OCI-LY7 (cell line): ENCODE results near the gene COMMD1. TPM values are rescaled to one million over a fixed set of nuclear protein-coding genes. Genes with fewer than 3 reads are reported as not detected.

Source experiments
- BruUV-seq: library from RNA; stranded (reverse); fragments of 400-500 nt; replicated peaks from 2 replicates; lab custom pipeline; 2021; lab: Mats Ljungman, UMichigan
- CTCF ChIA-PET: fragments of 300-600 bp; sonication (Branson Sonifier 250); formaldehyde crosslinking; loops from one replicate; lab custom pipeline; 2022; ENCODE audit warnings: antibody characterized with exemption; ENCODE audit not compliant: unreplicated experiment; lab: Charles Lee
- POLR2A ChIA-PET: fragments of 300-600 bp; sonication (Branson Sonifier 250); formaldehyde crosslinking; loops from one replicate; lab custom pipeline; 2022; ENCODE audit warnings: antibody characterized with exemption; lab: Charles Lee
- DNase-seq: peaks from one replicate; pipeline ENCODE4 v3.0.0-alpha.2; 2015; ENCODE audit warnings: low spot score
- H2AFZ ChIP-seq: fragments of 200-600 bp; sonication (generic), shearing (Covaris generic); 2 replicates; pipeline ENCODE4 v1.6.1; 2014; ENCODE audit warnings: mild to moderate bottlenecking, antibody characterized with exemption, low read length, moderate library complexity
- H3K27ac ChIP-seq: fragments of 200-600 bp; sonication (generic); 2 replicates; pipeline ENCODE4 v1.5.1; 2014; ENCODE audit warnings: mixed run types, low read depth, mild to moderate bottlenecking, moderate library complexity, low read length, inconsistent platforms; ENCODE audit not compliant: poor library complexity, severe bottlenecking
- H3K36me3 ChIP-seq: fragments of 200-600 bp; sonication (generic); 2 replicates; pipeline ENCODE4 v1.6.1; 2014; ENCODE audit warnings: mild to moderate bottlenecking, antibody characterized with exemption, low read length, moderate library complexity, mixed read lengths; ENCODE audit not compliant: insufficient read depth
- H3K4me1 ChIP-seq: fragments of 200-600 bp; sonication (generic); 2 replicates; pipeline ENCODE4 v1.5.1; 2014; ENCODE audit warnings: mild to moderate bottlenecking, low read length; ENCODE audit not compliant: insufficient read depth, poor library complexity, severe bottlenecking
- H3K4me2 ChIP-seq: fragments of 200-600 bp; sonication (generic); 2 replicates; pipeline ENCODE4 v1.6.1; 2014; ENCODE audit warnings: mild to moderate bottlenecking, low read length
- H3K4me3 ChIP-seq: fragments of 200-600 bp; sonication (generic); 2 replicates; pipeline ENCODE4 v1.5.1; 2014; ENCODE audit warnings: mild to moderate bottlenecking, low read depth, low read length; ENCODE audit not compliant: poor library complexity, severe bottlenecking
- H3K79me2 ChIP-seq: fragments of 200-600 bp; sonication (generic); 2 replicates; pipeline ENCODE4 v1.6.1; 2016; ENCODE audit warnings: low read depth, mild to moderate bottlenecking, low read length, moderate library complexity, mixed read lengths; ENCODE audit not compliant: insufficient read depth
- H3K9me2 ChIP-seq: fragments of 200-600 bp; sonication (generic); 2 replicates; pipeline ENCODE4 v1.6.1; 2016; ENCODE audit warnings: mild to moderate bottlenecking, low read length, mixed read lengths; ENCODE audit not compliant: insufficient read depth
- H3K9me3 ChIP-seq: fragments of 200-600 bp; sonication (generic); 2 replicates; pipeline ENCODE4 v1.6.1; 2014; ENCODE audit warnings: mild to moderate bottlenecking, mixed run types, low read length, mixed read lengths
- H4K20me1 ChIP-seq: fragments of 200-600 bp; sonication (generic); 2 replicates; pipeline ENCODE4 v1.6.1; 2014; ENCODE audit warnings: mild to moderate bottlenecking, antibody characterized with exemption, low read length, moderate library complexity, mixed read lengths; ENCODE audit not compliant: insufficient read depth
- CTCF ChIP-seq: fragments of 200-600 bp; sonication (generic); conservative IDR thresholded peaks from 2 replicates; pipeline ENCODE4 v1.5.1; 2014; ENCODE audit warnings: mild to moderate bottlenecking, antibody characterized with exemption, low read length, moderate library complexity, mixed read lengths
- EZH2phosphoT487 ChIP-seq: fragments of 200-600 bp; sonication (generic); IDR thresholded peaks from 2 replicates; pipeline ENCODE4 v1.6.1; 2018; ENCODE audit warnings: low read depth, borderline replicate concordance, mild to moderate bottlenecking, mixed run types, antibody characterized with exemption, low read length, moderate library complexity, mixed read lengths
- intact Hi-C: fragments of 100-400 bp; cut with micrococcal nuclease; formaldehyde crosslinking; loops from one replicate; pipeline ENCODE4 v1.10.0; 2022; ENCODE audit not compliant: unreplicated experiment
- total RNA-seq, 2 experiments: library from RNA; depleted of rRNA in 1 of 2; stranded (reverse); fragments of >200 nt in 1 of 2; shearing (Covaris generic) in 1 of 2; gene quantifications; 2 replicates each; pipeline ENCODE4 v1.2.3, GENCODE V29; 2014 to 2022

Gene COMMD1
- total RNA-seq, 2 experiments from 2014 or later, result 22.0 to 22.1 TPM

GRCh38 chr2:61948661-61949457 is 43.4 kb downstream of the COMMD1 start:
- no peak overlapping the region for H2AFZ ChIP-seq
- H3K36me3 ChIP-seq, result no peaks in the 10 kb centered on the region
- H3K9me2 ChIP-seq, result no peaks in the 10 kb centered on the region
- BruUV-seq, result no TSS peak
- CTCF ChIA-PET, result no interaction called here
- TF ChIP-seq EZH2phosphoT487, result no peak
- no peak for TF ChIP-seq CTCF
- POLR2A ChIA-PET, result interaction anchor here (1.4 kb wide), 1 partner anchor 11 kb away, joined by 5 read pairs; no protein-coding TSS in a partner anchor
- no peaks in the 10 kb centered on the region for H4K20me1 ChIP-seq
- peaks cover 12% of the 10 kb centered on the region; the same call in 1 of the 2 replicates for H3K9me3 ChIP-seq
- no peak overlapping the region for H3K27ac ChIP-seq
- H3K4me2 ChIP-seq, result no peak overlapping the region
- intact Hi-C loops, result no loop called here
- H3K79me2 ChIP-seq, result no peaks in the 10 kb centered on the region
- no peak for DNase-seq
- no peak overlapping the region for H3K4me3 ChIP-seq
- no peaks in the 10 kb centered on the region for H3K4me1 ChIP-seq

GRCh38 chr2:61949458-61949713 is 43.9 kb downstream of the COMMD1 start:
- ChIA-PET POLR2A (no interaction called here), CTCF (no interaction called here)

More at GRCh38 chr2:61949458-61949713, 43.9 kb downstream of the COMMD1 start:
- BruUV-seq, result no TSS peak
- no peaks in the 10 kb centered on the region for H3K4me1 ChIP-seq
- no peak overlapping the region for H3K27ac ChIP-seq
- H4K20me1 ChIP-seq, result no peaks in the 10 kb centered on the region
- H3K4me2 ChIP-seq, result no peak overlapping the region
- intact Hi-C loops, result no loop called here
- H3K9me3 ChIP-seq, result peaks cover 12% of the 10 kb centered on the region; the same call in 1 of the 2 replicates
- H2AFZ ChIP-seq, result no peak overlapping the region
- H3K36me3 ChIP-seq, result no peaks in the 10 kb centered on the region
- no peaks in the 10 kb centered on the region for H3K9me2 ChIP-seq
- no peak for TF ChIP-seq CTCF
- TF ChIP-seq EZH2phosphoT487, result no peak
- no peak overlapping the region for H3K4me3 ChIP-seq
- DNase-seq, result no peak
- H3K79me2 ChIP-seq, result no peaks in the 10 kb centered on the region
